DOHH2 (cell line): ENCODE measurements around the gene AGAP2.

Source experiments
- EZH2phosphoT487 ChIP-seq: fragments of 200-600 bp; sonication (generic); IDR thresholded peaks from 2 replicates; pipeline ENCODE4 v1.6.1; 2017; ENCODE audit warnings: borderline replicate concordance, mild to moderate bottlenecking, antibody characterized with exemption, low read length, moderate library complexity, mixed read lengths
- TF ChIP-seq, protein P1 (sequence below): fragments of 200-600 bp; sonication (generic); IDR thresholded peaks from one replicate; pipeline ENCODE4 v1.5.1; 2014; ENCODE audit warnings: antibody characterized with exemption, mild to moderate bottlenecking, low read depth, low read length; ENCODE audit not compliant: poor library complexity, severe bottlenecking

DNA sequence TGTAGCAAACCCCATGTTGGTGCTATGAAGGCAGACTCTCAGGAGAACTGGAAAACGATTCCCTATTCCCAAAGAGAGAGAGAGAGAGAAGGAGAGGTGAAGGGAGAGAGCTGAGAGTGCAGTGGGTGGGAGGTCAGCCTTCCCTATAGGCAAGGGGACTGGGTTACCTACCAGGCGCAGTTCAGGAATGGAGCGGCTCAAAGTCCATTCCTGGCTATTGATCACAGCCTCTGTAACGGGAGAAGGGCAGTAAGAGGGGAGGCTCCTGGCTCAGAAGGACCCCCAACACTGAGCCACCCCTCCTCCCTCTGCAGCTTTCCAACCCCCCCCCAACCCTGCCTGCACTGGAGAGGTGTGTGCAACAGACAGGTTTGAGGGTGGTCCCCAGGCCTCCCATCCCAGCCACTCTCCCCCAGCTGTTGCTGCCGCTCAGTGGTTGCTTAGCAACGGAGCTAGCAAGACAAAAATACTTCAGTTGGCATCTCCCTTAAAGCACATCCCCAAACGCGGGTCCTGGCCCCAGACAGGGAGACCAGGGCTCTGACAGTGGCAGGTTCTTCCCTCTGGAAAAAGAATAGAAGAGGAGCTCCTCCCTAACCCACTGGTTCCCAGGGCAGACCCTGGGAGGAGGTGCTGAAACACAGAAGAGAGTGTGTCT is 3.2 kb downstream of the AGAP2 start:
- TF ChIP-seq, protein P1, sequence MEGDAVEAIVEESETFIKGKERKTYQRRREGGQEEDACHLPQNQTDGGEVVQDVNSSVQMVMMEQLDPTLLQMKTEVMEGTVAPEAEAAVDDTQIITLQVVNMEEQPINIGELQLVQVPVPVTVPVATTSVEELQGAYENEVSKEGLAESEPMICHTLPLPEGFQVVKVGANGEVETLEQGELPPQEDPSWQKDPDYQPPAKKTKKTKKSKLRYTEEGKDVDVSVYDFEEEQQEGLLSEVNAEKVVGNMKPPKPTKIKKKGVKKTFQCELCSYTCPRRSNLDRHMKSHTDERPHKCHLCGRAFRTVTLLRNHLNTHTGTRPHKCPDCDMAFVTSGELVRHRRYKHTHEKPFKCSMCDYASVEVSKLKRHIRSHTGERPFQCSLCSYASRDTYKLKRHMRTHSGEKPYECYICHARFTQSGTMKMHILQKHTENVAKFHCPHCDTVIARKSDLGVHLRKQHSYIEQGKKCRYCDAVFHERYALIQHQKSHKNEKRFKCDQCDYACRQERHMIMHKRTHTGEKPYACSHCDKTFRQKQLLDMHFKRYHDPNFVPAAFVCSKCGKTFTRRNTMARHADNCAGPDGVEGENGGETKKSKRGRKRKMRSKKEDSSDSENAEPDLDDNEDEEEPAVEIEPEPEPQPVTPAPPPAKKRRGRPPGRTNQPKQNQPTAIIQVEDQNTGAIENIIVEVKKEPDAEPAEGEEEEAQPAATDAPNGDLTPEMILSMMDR = no peak
- TF ChIP-seq EZH2phosphoT487 = no peak
